Spleen (tissue), 11 donors: ENCODE measurements around the gene FYN. TPM values are rescaled to one million over a fixed set of nuclear protein-coding genes. Genes with fewer than 3 reads are reported as not detected.

Experiments used
- DNase-seq: peaks from one replicate; pipeline ENCODE4 v3.0.0-alpha.2; 2020
- H3K27ac ChIP-seq, 8 donors: fragments of 200-600 bp; sonication (generic) in 7 of 8; 1 replicate in 4 of 8; 2 replicates in 4 of 8; pipeline versions ENCODE4 v1.5.0 to v1.8.0; 2016 to 2021; ENCODE audit warnings: inconsistent platforms in 4 of 8, mild to moderate bottlenecking in 4 of 8, moderate library complexity in 1 of 8
- H3K27me3 ChIP-seq, 7 donors: fragments of 200-600 bp; sonication (generic) in 6 of 7; replicated peaks in 1 of 7; 1 replicate in 4 of 7; 2 replicates in 3 of 7; pipeline versions ENCODE4 v1.5.0 to v1.8.0; 2016 to 2021; ENCODE audit warnings: inconsistent platforms in 3 of 7, mild to moderate bottlenecking in 1 of 7
- H3K36me3 ChIP-seq, 6 donors: fragments of 200-600 bp; sonication (generic) in 5 of 6; 1 replicate in 4 of 6; 2 replicates in 2 of 6; pipeline versions ENCODE4 v1.5.0 to v1.8.0; 2016 to 2021; ENCODE audit warnings: inconsistent platforms in 2 of 6
- H3K4me1 ChIP-seq, 6 donors: fragments of 200-600 bp; sonication (generic) in 5 of 6; 1 replicate in 3 of 6; 2 replicates in 3 of 6; pipeline versions ENCODE4 v1.5.0 to v1.8.0; 2016 to 2021; ENCODE audit warnings: inconsistent platforms in 3 of 6
- H3K4me3 ChIP-seq, 8 donors: fragments of 200-600 bp; sonication (generic) in 7 of 8; 1 replicate in 4 of 8; 2 replicates in 4 of 8; pipeline versions ENCODE4 v1.5.0 to v1.8.0; 2016 to 2021; ENCODE audit warnings: inconsistent platforms in 4 of 8, mild to moderate bottlenecking in 4 of 8, moderate library complexity in 2 of 8
- H3K9me3 ChIP-seq, 8 donors: fragments of 200-600 bp; sonication (generic) in 7 of 8; 1 replicate in 4 of 8; 2 replicates in 4 of 8; pipeline versions ENCODE4 v1.5.0 to v1.8.0; 2016 to 2021; ENCODE audit warnings: inconsistent platforms in 4 of 8
- CTCF ChIP-seq, 11 experiments: fragments of 200-600 bp in 7 of 11; fragments of 450-650 bp in 4 of 11; sonication (generic) in 4 of 11; IDR thresholded peaks in 8 of 11; conservative IDR thresholded peaks in 3 of 11; 1 replicate in 7 of 11; 2 replicates in 4 of 11; pipeline versions ENCODE4 v1.4.0 to v1.8.0; 2016 to 2021; ENCODE audit warnings: antibody characterized with exemption in 11 of 11, inconsistent platforms in 4 of 11, mild to moderate bottlenecking in 1 of 11
- POLR2A ChIP-seq, 3 donors: fragments of 450-650 bp; IDR thresholded peaks; one replicate each; pipeline ENCODE4 v1.5.1; 2017; ENCODE audit warnings: antibody characterized with exemption in 3 of 3, mild to moderate bottlenecking in 1 of 3
- POLR2AphosphoS5 ChIP-seq, 3 donors: sonication (generic); formaldehyde crosslinking; IDR thresholded peaks; one replicate each; pipeline ENCODE4 v1.5.1; 2017; ENCODE audit warnings: antibody characterized with exemption in 3 of 3
- WGBS, 5 donors: extraction: QIAGEN DNeasy Blood & Tissue Kit in 3 of 5; methylation state at CpG; one replicate each; pipeline versions ENCODE4 v1.1.5 to v1.1.7; 2013 to 2018; 5-methylcytosine and 5-hydroxymethylcytosine counted together
- intact Hi-C: fragments of 100-400 bp; cut with DNase I; formaldehyde crosslinking; loops from one replicate; pipeline ENCODE4 v1.15.0; 2023; ENCODE audit warnings: low total_unique reads
- polyA plus RNA-seq, 3 donors: library from polyadenylated mRNA; stranded (reverse); fragments of 200-250 nt; gene quantifications; one replicate each; pipeline ENCODE4 v1.2.1, GENCODE V29; 2013
- total RNA-seq, 7 donors: library from RNA; depleted of rRNA in 3 of 7; stranded (reverse); fragments of >200 nt in 3 of 7; fragmentation: NEBNext Ultra II Directional in 4 of 7; extraction: Animal tissue kit (Norgen Biotek cat#: 25700) in 4 of 7; gene quantifications; one replicate each; pipeline versions ENCODE4 v1.1.0 to v1.2.1, GENCODE V29; 2016 to 2021
- donor health status: healthy with polysubstance abuse.
- donor health status: DM: no; HTN: no; CAD: no; lungs with moderate emphysema.
- donor health status: DM: no; HTN: no; CAD: no.
- donor health status: Bipolar disorder and iron deficiency.
- donor health status: healthy.
- donor health status: DM: no; HTN: no; CAD: no.
- donor health status: DM: yes; HTN: yes; CAD: no.

The FYN gene
- total and polyA plus RNA-seq, 10 donors = 56.6 to 409 (median 205) TPM

GRCh38 chr6:111741177-111741952, 131.9 kb downstream of the FYN start:
- DNase-seq = no peak
- 81 to 88% (median 82%) methylated on average over 5 of the region's 5 CpGs for WGBS, 5 donors
- H3K27ac ChIP-seq = peak overlapping the region in 3 of 8 donors; percentile 46 to 75 (median 61)
- no peaks in the 10 kb centered on the region for H3K9me3 ChIP-seq
- H3K4me1 ChIP-seq = peaks cover 10 to 100% (median 76%) of the 10 kb centered on the region in 6 donors
- H3K4me3 ChIP-seq = no peak overlapping the region
- peaks cover 0 to 29% (median 0%) of the 10 kb centered on the region in 6 donors for H3K36me3 ChIP-seq
- TF ChIP-seq POLR2A (IDR thresholded peaks at IDR 0.05) (no peak), POLR2AphosphoS5 (IDR thresholded peaks at IDR 0.05) (no peak), CTCF (IDR thresholded peaks at IDR 0.05 in 8 of 11, conservative IDR thresholded peaks at IDR 0.05 in 3 of 11) (no peak)
- intact Hi-C loops = no loop called here
- H3K27me3 ChIP-seq = no peaks in the 10 kb centered on the region

GRCh38 chr6:111740506-111740905, 132.7 kb downstream of the FYN start:
- DNase-seq = no peak
- no peak for TF ChIP-seq POLR2AphosphoS5 (IDR thresholded peaks at IDR 0.05)
- no peak for TF ChIP-seq POLR2A (IDR thresholded peaks at IDR 0.05)
- no peak for TF ChIP-seq CTCF (IDR thresholded peaks at IDR 0.05 in 8 of 11, conservative IDR thresholded peaks at IDR 0.05 in 3 of 11)
- WGBS, 5 donors = 92 to 100% (median 97%) methylated on average over 1 of the region's 1 CpG
- Histone ChIP-seq H3K9me3 (no peaks in the 10 kb centered on the region), H3K27me3 (no peaks in the 10 kb centered on the region), H3K4me3 (no peak overlapping the region), H3K4me1 (peaks cover 10 to 100% (median 75%) of the 10 kb centered on the region in 6 donors), H3K36me3 (peaks cover 0 to 29% (median 0%) of the 10 kb centered on the region in 6 donors), H3K27ac (peak overlapping the region in 3 of 8 donors; percentile 46 to 75 (median 61))
- intact Hi-C loops = no loop called here

- H3K27me3 ChIP-seq = no peaks in the 10 kb centered on the region
- 45 to 76% (median 66%) methylated on average over 4 of the region's 4 CpGs for WGBS, 5 donors
- H3K4me3 ChIP-seq = no peak overlapping the region
- peaks cover 17 to 100% (median 80%) of the 10 kb centered on the region in 6 donors for H3K4me1 ChIP-seq
- H3K36me3 ChIP-seq = peaks cover 0 to 29% (median 0%) of the 10 kb centered on the region in 6 donors
- H3K27ac ChIP-seq = peak overlapping the region in 5 of 8 donors; percentile 6 to 75 (median 46)
- no peaks in the 10 kb centered on the region for H3K9me3 ChIP-seq
- intact Hi-C loops = no loop called here
- DNase-seq = peak; percentile 79
- TF ChIP-seq POLR2A (IDR thresholded peaks at IDR 0.05) (no peak), CTCF (IDR thresholded peaks at IDR 0.05 in 8 of 11, conservative IDR thresholded peaks at IDR 0.05 in 3 of 11) (no peak), POLR2AphosphoS5 (IDR thresholded peaks at IDR 0.05) (peak in 2 of 3 donors; percentile 47 to 58)
Observed at GRCh38 chr6:111739257-111739696, 134.0 kb downstream of the FYN start.

- intact Hi-C loops = no loop called here
- H3K27ac ChIP-seq = peak overlapping the region in 5 of 8 donors; percentile 6 to 75 (median 46)
- no peaks in the 10 kb centered on the region for H3K9me3 ChIP-seq
- no peak for DNase-seq
- no peaks in the 10 kb centered on the region for H3K27me3 ChIP-seq
- H3K4me1 ChIP-seq = peaks cover 17 to 100% (median 81%) of the 10 kb centered on the region in 6 donors
- no peak overlapping the region for H3K4me3 ChIP-seq
- H3K36me3 ChIP-seq = peaks cover 0 to 31% (median 0%) of the 10 kb centered on the region in 6 donors
- no peak for TF ChIP-seq CTCF (IDR thresholded peaks at IDR 0.05 in 8 of 11, conservative IDR thresholded peaks at IDR 0.05 in 3 of 11)
- no peak for TF ChIP-seq POLR2AphosphoS5 (IDR thresholded peaks at IDR 0.05)
- TF ChIP-seq POLR2A (IDR thresholded peaks at IDR 0.05) = no peak
- 76 to 89% (median 80%) methylated on average over 2 of the region's 2 CpGs for WGBS, 5 donors
Observed at GRCh38 chr6:111738631-111739030, 134.6 kb downstream of the FYN start.
